GM19099 (cell line): Measurements from ENCODE around the gene CIAO3.

Experiments used
- POLR2A ChIP-seq: IDR thresholded peaks from 3 replicates; pipeline ENCODE4 v1.6.1; 2011; ENCODE audit warnings: low read depth; ENCODE audit not compliant: insufficient read length; ENCODE audit errors: extremely low read depth

The CIAO3 gene

DNA sequence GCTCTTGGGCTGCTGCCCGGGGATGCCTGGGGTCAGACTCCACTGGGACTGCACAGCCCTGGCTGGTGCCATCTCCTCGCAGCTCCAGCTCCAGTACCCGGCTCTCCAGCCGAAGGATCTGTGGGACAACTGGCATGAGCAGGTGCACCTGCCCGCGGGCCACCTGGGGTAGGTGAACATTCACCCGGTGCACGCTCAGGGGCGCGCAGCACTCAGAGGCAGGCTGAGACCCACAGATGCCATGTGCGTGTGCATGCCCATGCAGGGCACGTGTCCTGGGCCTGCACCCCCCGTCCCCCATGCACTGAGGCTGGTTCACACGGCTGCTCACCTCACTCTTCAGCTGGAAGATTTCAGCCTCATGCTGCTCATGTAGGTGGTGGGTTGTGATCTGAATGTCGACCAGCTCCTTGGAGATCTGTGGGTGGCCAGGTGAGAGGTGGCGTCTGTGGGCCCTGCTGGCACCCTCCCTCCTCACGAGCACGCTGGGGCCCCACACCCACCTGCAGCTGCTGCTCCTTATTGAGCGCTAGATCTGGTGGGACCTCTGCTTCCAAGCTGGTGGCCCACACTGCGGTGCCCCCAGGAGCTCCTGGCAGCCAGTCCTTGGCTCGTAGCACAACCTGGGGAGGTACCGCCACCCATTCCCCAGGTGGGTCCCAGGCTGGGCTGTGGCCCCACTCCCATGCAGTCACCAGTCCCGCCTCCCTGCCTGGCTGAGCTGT, 15.2 kb downstream of the CIAO3 start:
- TF ChIP-seq POLR2A, result no peak

DNA sequence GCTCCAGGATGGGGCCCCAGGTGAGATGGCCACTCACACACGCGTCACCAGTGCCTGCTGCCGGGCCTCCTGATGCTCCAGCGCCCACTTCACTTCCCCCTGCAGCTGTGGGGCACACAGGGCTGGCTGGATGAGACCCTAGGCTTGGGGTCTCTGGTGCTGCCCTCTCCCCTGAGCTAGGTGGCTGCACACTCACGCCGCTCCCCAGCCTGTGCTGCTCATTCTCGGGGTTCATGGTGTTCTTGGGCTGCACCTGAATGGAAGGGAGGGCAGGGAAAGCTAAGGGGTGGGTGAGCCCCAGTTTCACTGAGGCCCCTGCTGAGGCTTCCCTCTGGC, 15.8 kb downstream of the CIAO3 start:
- TF ChIP-seq POLR2A, result no peak

DNA sequence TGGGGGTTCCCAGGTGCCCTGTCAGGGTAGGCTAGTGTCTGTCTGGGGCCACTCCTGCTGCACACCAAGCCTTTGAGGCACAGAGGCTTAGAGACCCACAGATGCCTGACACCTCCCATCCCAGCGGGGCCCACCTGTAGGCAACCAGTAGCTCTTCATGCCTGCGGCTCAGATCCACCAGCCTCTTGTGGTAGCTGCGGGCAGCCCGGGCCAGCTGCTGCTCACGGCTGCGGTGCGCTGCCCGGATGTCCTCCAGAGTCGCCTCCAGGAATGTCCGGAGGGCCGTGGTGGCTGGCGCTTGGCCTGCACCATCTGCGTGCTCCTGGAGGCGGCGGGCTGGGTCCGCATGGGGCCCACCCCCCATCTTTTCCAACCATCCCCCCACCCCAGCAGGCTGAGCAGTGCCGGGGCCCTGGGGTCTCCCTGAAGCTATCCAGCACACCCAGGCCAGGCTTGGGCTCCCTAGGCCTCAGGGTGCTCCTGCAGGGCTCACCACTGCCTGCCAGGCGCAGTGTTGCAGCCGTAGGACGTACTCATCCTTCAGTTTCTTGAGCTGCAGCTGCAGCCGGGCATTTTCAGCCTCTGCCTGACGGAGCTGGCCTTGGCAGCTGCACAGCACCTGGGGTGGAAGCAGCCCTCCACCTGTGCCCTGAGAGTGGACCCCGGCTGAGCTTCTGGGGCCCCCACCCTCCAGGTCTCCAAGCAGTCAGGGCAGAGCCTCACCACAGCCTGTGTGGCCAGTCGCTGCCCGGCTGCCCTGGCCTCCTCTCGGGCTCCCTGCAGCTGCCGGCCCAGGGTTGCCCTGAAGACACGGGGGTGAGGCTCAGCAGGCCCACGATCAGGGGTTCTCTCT, 16.4 kb downstream of the CIAO3 start:
- no peak for TF ChIP-seq POLR2A

DNA sequence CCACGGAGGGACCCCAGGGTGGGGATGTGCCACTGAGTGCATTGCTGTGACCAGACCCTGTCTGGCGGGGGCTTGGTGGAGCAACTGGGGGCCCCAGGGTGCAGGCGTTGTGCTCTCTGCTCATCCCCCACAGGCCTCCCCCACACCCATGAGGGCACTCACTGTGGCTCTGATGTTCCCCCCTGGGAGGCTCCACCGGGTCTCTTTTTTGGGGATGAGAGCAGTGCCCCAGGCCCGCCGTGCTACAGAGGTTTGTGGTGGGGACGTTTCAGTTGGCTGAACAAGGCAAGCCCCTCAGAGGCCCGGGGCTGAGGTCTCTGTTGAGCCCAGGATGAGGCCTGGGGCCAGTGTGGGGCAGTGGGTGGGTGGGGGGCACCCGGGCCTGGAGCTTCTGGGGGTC, 17.1 kb downstream of the CIAO3 start:
- no peak for TF ChIP-seq POLR2A

DNA sequence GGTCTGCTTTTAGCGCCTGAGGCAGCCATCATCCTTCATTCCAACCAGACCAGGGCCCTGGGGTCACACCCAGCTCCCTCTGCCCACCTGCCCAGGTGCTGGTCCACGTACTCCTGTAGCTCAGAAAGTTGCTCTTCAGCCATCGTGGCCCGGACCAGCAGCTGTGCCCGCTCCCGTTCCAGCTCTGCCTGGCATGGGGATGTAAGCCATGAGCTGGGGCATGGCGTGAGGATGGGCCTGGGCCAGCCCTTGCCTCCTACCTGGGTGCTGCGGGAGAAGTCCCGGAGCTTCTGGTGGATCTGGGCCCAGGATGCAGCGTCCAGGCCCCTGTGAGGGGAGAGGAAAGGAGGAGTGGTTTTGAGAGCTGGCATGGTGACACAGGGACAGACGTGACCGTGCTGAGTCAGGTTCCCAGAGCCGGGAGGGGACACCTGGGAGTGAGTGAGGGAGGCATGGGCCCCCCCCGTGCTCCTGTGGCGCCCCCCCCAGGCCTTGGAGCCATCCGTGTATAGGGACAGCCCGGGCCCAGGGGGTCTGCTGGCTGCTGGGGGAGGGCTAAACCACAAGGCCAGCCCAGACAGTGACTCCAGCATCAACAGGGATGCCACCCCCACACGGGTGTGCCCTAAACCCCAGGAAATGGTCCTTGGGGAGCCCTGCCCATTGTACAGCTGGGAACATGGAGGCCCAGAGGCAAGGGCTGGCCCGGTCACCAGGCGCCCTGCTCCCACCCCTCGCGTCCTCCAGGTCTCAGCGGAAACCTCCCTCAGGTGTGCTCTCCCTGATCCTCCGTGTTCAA, 17.8 kb downstream of the CIAO3 start:
- no peak for TF ChIP-seq POLR2A

DNA sequence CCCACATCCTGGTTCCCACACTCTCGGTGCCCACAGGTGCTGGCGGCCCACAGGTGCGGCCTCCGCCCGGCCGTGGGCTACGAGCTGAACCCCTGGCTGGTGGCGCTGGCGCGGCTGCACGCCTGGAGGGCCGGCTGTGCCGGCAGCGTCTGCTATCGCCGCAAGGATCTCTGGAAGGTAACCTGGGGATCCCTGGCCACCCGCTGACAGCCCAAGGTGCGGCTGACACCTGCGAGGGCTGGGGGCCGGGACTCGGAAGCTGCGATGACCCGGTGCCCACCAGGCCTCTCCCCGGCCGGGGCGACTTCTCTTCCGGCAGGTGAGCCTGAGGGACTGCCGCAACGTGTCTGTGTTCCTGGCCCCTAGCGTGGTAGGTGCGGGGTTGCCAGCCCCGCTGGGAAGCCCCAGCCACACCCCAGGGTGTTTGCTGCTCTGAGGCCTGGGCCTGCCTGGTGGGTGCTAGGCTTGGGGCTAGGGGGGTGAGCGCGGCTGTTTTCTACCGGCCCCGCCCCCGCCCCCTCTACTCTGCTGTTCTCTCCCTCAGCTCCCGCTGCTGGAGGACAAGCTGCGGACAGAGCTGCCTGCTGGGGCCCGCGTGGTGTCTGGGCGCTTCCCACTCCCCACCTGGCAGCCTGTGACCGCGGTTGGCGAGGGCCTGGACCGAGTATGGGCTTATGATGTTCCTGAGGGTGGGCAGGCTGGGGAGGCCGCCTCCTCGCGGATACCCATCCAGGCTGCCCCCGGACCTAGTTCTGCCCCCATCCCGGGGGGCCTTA, 18.8 kb downstream of the CIAO3 start:
- TF ChIP-seq POLR2A, result no peak

DNA sequence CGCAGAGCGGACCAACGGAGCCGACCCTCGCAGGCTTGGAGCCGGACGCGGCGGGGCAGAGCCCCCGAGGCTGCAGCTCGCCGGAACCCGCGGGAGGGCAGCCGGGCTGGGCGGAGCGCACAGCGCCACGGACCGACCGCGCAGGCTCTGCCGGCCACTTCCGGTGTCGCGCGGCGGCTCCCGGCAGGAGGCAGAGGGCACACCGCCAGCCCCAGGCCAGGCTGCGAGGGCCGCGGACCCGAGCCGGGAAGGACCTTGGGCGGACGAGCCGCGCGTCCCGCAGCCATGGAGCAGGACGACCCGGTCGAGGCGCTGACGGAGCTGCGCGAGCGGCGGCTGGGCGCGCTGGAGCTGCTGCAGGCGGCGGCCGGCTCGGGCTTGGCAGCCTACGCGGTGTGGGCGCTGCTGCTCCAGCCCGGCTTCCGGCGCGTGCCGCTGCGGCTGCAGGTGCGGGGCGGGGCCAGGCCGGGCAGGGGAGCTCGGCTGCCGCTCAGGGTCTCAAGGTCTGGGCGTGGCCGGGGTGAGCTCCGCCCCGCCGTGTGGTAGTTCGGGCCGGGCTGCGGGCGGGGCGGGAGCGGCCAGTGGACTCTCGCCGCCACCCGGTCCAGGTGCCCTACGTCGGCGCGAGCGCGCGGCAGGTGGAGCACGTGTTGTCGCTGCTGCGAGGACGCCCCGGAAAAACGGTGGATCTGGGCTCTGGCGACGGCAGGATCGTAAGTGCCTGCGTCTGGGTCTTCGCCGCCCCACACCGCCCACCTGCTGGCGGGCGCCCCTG, 19.6 kb downstream of the CIAO3 start, which contains the start of gene ANTKMT:
Gene ANTKMT (plus strand): TSS at position 157 of the 775 bp plus-strand sequence. CDS start 129 bp downstream, at position 286.
- TF ChIP-seq POLR2A, result peak; percentile 96

DNA sequence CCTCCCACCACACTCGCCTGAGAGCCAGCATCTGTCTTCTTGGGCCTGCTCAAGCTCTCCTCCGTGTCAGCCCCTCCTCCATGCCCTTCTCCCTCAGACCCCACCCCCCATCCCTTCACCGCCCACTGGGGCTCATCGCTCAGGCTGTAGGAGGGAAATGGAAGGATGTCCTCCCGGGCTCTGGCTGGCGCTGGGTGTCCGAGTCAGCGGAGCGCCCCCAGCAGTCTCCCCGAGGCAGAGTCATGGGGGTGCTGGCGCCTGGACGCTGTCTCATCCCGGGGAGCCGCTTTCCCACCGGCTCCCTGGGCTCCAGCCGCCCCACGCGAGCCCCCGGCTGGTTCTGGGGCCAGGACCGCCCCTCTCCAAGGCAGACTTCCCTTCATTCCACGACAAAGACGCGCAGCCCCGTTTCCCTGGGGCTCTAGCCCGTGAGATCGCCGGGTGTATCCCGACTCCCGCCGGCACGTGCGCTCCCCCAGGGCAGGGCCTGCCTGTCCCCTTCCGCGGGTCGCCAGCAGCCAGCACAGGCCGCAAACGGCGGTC, 20.3 kb downstream of the CIAO3 start:
- TF ChIP-seq POLR2A, result no peak

DNA sequence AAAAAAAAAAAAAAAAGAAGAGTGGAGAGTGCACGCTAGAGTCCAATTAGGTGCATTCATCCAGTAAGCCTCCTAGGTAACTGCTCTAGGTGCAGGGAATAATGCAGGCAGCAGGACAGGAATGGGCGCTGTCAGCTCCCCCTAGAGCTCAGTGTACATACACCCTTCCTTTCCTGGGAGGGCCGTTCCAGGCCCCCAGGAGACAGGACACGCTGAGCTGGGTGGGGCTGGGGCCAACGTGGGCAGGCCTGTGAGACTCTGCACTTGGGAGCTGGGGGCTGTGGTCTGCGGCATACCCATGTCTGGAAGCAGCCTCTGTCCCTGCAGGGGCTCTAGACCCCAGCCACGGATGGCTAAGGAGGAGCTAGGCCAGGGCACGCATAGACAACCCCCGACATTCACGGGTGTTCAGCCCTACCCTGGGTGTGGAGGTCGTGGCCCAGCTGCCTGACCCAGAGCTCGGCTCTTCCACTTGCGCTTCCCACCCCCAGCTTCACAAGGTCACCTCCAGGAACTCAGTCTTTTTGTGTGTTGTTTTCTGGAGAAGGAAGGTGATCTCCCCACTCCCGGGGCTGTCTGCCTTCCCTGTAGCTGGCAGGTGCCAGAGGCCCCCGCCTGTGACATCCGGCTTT, 20.9 kb downstream of the CIAO3 start:
- TF ChIP-seq POLR2A, result no peak

DNA sequence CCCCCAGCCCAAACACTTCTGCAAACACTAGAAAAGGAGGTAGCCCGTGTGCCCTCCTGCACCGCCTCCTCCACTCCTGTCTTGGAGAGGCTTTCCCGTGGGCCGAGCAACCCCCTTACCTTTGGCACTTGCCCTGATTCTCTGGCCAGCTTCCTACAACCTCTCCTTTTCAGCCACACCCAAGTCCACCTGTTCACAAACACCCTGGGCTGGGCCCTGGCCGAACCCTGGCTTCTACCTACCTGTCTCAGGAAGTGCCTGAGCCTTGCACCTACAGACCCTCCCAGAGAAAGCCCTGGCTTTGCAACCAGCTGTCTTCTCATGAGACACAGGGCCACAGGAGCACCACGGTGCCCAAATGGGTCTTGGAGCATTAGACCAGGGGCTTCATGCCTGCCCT, 21.9 kb downstream of the CIAO3 start:
- TF ChIP-seq POLR2A, result no peak

DNA sequence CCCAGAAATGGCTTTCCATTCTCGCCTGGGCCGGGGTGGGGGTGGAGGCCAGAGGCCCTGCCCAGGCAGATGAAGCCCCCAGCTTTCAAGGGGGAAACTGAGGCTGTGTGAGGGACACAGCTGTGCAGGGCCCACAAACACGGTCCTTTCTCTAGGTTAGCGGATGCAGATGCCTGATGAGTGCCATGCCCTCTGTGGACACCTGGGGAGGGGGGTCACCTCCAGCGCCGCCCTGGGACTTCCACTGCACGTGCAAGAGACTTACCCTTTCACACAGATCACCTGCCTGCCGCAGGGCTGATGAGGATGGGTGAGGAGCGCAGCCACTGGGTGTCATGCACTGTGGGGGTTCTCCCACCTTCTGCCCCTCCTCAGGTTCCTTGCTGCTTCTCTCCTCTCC, 22.4 kb downstream of the CIAO3 start:
- no peak for TF ChIP-seq POLR2A

DNA sequence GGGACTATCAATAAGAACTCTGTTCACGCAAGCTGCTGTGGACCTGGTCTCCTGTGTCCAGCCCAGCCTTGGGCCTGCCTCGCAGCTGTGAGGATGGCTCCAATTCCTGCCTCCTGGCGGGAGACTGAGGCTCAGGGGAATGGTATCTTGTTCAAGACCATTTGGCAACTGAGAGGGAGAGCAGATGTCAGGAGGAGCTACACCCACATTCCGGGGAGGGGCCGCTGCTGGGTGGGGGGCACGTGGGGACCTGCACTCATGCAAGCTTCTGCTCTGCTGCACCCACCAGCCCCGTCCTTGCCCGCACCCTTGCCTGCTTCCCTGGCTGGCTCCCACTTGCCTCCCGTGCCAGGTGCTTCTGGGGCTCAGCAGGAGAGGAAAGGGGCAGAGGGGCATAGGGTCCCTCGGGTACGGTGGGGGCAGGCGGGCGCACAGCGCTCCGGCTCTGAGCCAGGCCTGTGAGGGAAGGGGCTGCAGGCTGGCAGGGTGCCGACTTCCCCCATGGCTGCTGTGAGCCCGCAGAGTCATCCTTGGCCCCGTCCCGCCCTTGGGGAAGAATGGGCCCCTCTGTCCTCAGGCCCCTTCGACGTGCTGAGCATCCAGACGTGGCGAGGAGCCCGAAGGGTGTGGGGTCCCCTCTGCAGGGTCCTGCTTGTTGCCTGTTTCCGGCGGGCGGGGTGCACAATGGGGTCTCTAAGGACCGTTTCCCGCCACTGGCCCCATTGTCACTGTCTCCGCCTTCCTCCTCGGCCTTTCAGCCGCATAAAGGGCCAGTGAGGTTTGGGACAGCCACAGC, 23.1 kb downstream of the CIAO3 start:
- TF ChIP-seq POLR2A, result no peak
